ENCODE data around the gene LCA5L. TPM values are rescaled to one million over a fixed set of nuclear protein-coding genes. Genes with fewer than 3 reads are reported as not detected.

Gene LCA5L
- total and polyA plus RNA-seq, 2 of the 13 experiments (the other 11 are each of a cell fraction or from before 2014, with no cell fraction given), result 0.13 to 0.55 TPM

- TF ChIP-seq ZBTB8A (CRISPR knock-in tag; IDR thresholded peaks at IDR 0.05; ENCODE audit: borderline replicate concordance, low read depth), result 0 out of 2 replicates have a peak, but pooled peaks have one; percentile 63
- peak; percentile 77 for TF ChIP-seq ZNF563 (CRISPR knock-in tag; IDR thresholded peaks at IDR 0.05)
- TF ChIP-seq YEATS2 (CRISPR knock-in tag; IDR thresholded peaks at IDR 0.05; ENCODE audit: borderline replicate concordance), result peak; percentile 62; the same call in 1 of the 2 replicates
- peak; percentile 61 for TF ChIP-seq XRCC5 (optimal IDR thresholded peaks at IDR 0.05; ENCODE audit: low read length)
- no peak for TF ChIP-seq CHD4 (IDR thresholded peaks at IDR 0.05; ENCODE audit: borderline replicate concordance, low read length)
- TF ChIP-seq CREM (IDR thresholded peaks at IDR 0.05), result no peak
- TF ChIP-seq CREM (CRISPR knock-in tag; IDR thresholded peaks at IDR 0.05), result no peak
- 0 out of 2 replicates have a peak, but pooled peaks have one; percentile 64 for TF ChIP-seq FOXC1 (CRISPR knock-in tag; IDR thresholded peaks at IDR 0.05; ENCODE audit: borderline replicate concordance)
- peak; percentile 46; the same call in 1 of the 2 replicates for TF ChIP-seq POGZ (CRISPR knock-in tag; IDR thresholded peaks at IDR 0.05)
- 0 out of 2 replicates have a peak, but pooled peaks have one; percentile 8 for TF ChIP-seq SOX5 (CRISPR knock-in tag; IDR thresholded peaks at IDR 0.05; ENCODE audit: borderline replicate concordance)
- TF ChIP-seq ZNF567 (CRISPR knock-in tag; IDR thresholded peaks at IDR 0.05; ENCODE audit: borderline replicate concordance), result no peak
- 0 out of 2 replicates have a peak, but pooled peaks have one; percentile 33 for TF ChIP-seq MEIS2 (CRISPR knock-in tag; IDR thresholded peaks at IDR 0.05)
- TF ChIP-seq ZNF768 (CRISPR knock-in tag; IDR thresholded peaks at IDR 0.05), result peak; percentile 42; the same call in 1 of the 2 replicates
- TF ChIP-seq FOXO1 (CRISPR knock-in tag; IDR thresholded peaks at IDR 0.05), result peak; percentile 32; the same call in 1 of the 2 replicates
- TF ChIP-seq HNRNPLL (IDR thresholded peaks at IDR 0.05; ENCODE audit: low read depth, low read length, poor library complexity, severe bottlenecking), result peak; percentile 89
- 0 out of 2 replicates have a peak, but pooled peaks have one; percentile 30 for TF ChIP-seq NAIF1 (CRISPR knock-in tag; IDR thresholded peaks at IDR 0.05; ENCODE audit: borderline replicate concordance)
- TF ChIP-seq PRDM10 (CRISPR knock-in tag; IDR thresholded peaks at IDR 0.05; ENCODE audit: low read depth), result 0 out of 2 replicates have a peak, but pooled peaks have one; percentile 34
- TF ChIP-seq ZNF446 (CRISPR knock-in tag; IDR thresholded peaks at IDR 0.05), result peak; percentile 48; the same call in 1 of the 2 replicates
- TF ChIP-seq NR2F6 (IDR thresholded peaks at IDR 0.05), result no peak
- TF ChIP-seq NR2F6 (CRISPR knock-in tag; IDR thresholded peaks at IDR 0.05), result 0 out of 2 replicates have a peak, but pooled peaks have one; percentile 20
- TF ChIP-seq HHEX (CRISPR knock-in tag; IDR thresholded peaks at IDR 0.05), result no peak
- TF ChIP-seq DMAP1 (CRISPR knock-in tag; IDR thresholded peaks at IDR 0.05), result peak; percentile 54; the same call in 1 of the 2 replicates
- no peak for TF ChIP-seq HNF4G (IDR thresholded peaks at IDR 0.05; ENCODE audit: borderline replicate concordance, low read depth, low read length)
- TF ChIP-seq HNF4G (CRISPR knock-in tag; IDR thresholded peaks at IDR 0.05; ENCODE audit: borderline replicate concordance, low read depth), result no peak
- peak; percentile 28; the same call in 1 of the 2 replicates for TF ChIP-seq ZNF652 (CRISPR knock-in tag; IDR thresholded peaks at IDR 0.05; ENCODE audit: borderline replicate concordance, low read depth)
- TF ChIP-seq PHF8 (CRISPR knock-in tag; IDR thresholded peaks at IDR 0.05), result peak; percentile 73
- peak; percentile 18; the same call in 1 of the 2 replicates for TF ChIP-seq BORCS8-MEF2B (CRISPR knock-in tag; IDR thresholded peaks at IDR 0.05)
- peak; percentile 11 for TF ChIP-seq SKI (IDR thresholded peaks at IDR 0.05; ENCODE audit: partially characterized antibody)
- TF ChIP-seq ELF4 (CRISPR knock-in tag; IDR thresholded peaks at IDR 0.05; ENCODE audit: borderline replicate concordance), result no peak
Observed at GRCh38 chr21:39379986-39380891, 65.3 kb downstream of the LCA5L start (continued).
